T-helper 22 cell (primary cell): ENCODE data around the gene ZNF821.
"Not testable (repeated sequence)": the region's sequence is repeated elsewhere in the genome, so short reads cannot be mapped to it uniquely, and the experiment has no call there.

Experiments
- DNase-seq: peaks from one replicate; pipeline ENCODE4 v3.0.0-alpha.2; 2020; ENCODE audit warnings: low read depth

ZNF821 gene

DNA sequence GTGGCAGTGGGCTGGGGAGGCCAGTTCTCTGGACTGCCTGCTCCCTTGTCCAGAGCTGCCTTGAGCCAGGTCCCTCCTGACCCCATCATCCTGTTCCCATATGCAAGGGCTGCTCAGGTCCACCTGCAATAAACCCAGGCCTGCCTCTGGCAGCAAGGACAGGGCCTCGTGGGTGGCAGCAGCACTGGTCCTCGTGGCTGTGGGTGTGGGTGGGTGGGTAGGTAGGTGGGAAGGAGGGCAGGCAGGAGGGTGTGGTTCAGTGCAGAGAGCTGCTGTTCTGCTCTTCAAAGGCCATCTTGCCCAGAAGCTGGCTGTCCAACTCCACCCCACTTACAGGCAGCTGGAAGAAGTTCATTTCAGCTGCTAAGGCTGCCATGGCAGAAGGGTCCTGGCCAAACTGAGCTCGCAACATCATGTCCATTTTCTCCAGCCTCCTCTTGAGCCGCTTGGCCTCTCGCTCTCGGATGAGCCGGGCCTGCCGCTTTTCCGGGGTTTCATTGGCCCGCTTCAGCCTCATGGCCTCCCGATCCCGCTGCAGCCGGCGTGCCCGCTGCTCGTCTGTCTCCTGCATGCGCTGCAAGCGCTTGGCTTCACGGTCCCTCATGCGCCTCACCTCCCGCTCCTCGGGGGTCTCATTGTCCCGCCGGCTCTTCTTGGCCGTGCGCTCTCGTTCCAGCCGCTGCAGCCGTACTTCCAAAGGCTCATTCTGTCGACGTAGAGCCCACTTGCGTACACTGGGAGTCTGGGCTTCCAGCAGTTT, 24.0 kb downstream of the ZNF821 start:
- DNase-seq, result no peak

DNA sequence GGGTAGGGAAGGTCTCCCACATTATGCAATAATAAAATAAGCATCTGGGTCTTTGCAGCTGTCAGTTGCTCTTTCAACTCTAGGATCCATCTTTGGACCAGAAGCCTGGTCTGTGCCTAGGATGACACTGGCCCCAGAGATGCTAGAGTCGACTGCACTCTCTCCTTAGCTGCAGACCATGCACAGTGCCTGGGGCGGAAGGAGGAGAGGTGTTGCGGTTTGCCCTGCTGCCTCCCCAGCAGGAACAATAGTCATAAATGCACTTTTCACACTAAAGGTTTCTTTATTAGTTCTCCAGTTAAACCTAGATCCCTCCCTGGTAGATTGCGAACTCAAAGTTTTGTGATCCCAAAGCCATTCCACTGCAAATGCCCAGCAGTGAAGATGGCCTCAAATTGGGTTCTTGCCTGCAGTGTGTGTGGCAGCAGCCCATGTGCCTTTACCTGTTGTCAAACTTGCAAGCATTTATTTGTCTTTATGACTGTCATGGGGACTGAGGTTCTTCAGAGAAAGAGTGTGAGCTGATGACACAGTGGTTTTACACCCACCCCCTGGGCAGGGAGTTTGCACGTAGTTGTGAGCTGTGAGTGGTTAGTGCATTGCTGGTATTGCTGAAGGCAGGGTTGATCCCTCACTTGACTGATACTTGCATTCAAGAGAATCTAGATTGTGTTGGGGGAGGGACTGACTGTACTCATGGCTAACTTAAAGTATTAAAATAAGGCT, 27.9 kb downstream of the ZNF821 start:
- no peak for DNase-seq

DNA sequence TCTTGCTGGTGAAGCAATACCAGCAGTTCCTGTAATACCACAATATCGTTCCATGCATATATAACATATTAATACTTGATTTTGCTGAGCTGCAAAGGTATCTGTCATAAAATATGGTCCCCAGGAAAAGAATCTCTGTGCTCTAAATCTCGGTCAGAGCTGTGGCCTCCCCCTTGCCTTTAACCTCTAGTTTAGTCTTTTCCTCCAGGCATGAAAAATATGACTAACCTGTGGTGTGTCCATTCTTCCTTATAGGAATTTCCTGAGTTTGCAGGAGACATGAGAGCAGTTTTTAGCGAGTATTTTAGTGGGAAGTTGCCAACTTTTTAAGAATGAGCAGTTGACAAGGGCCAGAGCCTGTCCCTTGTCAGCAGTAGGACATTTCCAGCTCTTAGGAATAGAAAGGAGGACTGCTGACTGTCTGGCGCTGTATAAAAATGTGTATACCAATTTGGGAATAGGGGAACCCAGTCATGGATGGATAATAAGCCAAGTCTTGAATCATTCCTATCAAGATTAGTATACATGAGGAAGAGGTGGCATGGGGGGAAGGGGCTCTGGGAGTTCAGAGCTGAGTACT, 29.5 kb downstream of the ZNF821 start:
- DNase-seq, result no peak

GRCh38 chr16:71853413-71853812, 30.6 kb downstream of the ZNF821 start:
- no peak for DNase-seq

DNA sequence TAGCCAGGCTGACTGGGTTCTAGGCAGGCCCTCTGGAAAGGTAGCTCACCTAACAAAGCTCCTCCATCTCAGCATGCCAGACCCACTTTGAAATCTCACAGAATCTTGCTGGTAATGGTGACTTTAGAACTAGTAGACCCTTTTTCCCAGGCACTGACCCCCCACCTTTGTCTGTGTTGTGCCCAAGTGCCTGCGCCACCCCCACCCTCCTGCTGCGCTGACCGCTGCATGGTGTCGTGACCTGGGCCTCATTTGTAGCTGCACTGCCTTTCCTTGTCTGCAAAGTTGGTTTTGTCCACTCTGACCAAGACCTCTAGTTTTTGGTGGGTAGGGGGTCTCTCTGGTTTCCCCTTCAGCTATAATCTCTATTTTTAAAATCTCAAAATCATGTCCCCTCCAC, 31.4 kb downstream of the ZNF821 start:
- no peak for DNase-seq

DNA sequence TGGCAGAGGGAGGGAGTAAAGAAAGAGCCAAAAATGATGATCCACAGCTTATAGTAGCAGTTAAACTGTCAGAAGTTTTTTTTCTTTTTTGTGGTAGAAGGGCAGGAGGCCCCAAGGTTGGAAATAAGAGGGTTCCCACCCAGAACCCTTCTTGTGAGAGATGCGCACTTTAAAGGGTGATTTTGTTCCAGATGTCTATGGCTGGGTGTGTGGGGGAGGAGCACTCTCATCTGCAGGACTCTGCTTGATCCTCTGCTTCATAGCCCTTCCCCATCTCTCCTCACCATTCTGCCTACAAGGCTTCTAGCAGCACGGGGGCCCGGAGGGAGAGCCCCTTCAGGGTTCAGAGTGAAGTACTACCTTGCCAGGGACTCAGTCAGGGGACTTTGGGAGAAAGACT, 31.8 kb downstream of the ZNF821 start:
- no peak for DNase-seq

DNA sequence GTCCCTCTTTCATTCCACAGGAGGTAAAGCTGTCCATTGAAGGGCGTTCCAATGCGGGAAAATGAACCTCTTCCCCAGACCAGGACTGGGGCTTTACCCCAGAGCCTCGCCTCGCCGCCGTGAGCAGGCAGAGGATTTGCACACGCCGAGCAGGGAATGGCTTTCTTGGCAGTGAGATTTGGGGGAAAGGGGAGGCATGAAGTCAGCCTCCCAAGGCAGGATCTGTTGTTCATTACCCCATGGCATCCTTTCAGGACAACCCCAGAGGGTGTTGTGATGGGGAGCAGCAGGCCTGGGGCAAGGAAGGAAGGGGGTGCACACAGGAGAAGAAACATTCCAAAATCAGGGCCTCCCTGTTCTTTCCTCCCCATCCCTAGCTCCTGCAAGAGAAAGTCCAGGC, 32.2 kb downstream of the ZNF821 start:
- DNase-seq, result no peak

- DNase-seq, result no peak
Measured at GRCh38 chr16:71848622-71849021, 35.4 kb downstream of the ZNF821 start.

- no peak for DNase-seq
Measured at GRCh38 chr16:71847096-71847495, 36.9 kb downstream of the ZNF821 start.

DNA sequence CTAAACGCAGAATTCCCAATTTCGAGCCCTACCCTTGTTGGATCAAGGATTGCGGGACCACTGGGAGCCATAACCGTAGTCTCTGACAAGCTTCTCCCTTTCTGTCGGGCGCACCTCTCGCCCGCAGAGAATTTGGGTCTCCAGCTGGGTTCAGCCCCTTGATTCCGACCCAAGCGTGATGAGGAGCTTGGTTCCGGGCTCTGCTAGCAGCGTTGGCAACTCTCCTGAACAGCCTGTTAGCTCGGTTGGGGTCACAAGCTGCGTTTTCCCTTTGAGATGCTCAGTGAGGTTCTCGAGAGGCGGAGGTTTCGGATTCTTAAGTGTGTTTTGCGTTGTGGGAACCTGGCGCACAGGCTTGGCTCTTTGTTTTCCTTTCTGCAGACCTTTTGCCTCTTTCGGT, 37.6 kb downstream of the ZNF821 start:
- DNase-seq, result no peak

DNA sequence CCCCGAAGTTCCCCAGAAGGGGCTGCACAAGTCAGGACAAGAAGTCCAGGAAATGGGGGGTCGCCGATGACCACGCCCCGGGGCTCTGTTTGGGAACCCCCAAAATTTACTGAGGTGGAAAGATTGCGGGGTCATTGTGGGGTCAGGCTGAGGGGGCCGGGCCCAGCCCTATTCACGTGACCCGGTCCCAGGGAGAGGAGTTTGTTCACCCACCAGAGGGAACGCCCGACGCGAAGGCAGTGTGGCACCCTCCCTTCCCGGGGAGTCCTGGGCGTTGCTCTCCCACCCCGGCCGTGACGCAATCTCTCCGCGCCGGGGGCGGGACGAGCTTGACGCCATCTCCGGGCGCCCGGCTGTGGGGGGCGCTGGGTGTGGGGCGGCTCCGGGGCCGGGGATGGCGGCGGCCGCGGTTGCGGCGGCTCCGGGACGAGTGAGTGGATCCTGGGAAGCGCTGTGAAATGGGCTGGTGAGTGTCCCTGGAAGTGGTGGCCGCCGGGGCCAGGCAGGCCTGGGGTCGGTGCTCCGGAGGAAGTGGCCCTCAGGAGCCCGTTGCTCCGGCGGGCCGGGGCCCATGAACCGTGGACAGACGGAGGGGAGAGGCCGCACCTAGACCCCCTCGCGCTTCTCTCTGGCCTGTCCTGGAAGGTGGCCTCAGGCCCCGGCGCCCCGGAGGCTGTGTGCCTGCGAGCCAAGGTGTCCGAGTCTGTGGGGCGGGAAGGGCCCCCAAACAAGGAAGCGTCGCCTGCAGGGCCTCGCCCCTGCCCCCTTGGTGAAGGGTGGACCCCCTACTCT, 38.1 kb downstream of the ZNF821 start, which contains the start of gene ATXN1L:
Gene ATXN1L (plus strand): TSS at position 338 of the 792 bp plus-strand sequence. CDS start 3,765 bp downstream, outside the sequence.
- peak; percentile 86 for DNase-seq

- no peak for DNase-seq
Measured at GRCh38 chr16:71843572-71843971, 40.4 kb downstream of the ZNF821 start.

- DNase-seq, result no peak
Measured at GRCh38 chr16:71840052-71840451, 43.9 kb downstream of the ZNF821 start.

GRCh38 chr16:71837150-71837549, 46.8 kb downstream of the ZNF821 start:
- no peak for DNase-seq

DNA sequence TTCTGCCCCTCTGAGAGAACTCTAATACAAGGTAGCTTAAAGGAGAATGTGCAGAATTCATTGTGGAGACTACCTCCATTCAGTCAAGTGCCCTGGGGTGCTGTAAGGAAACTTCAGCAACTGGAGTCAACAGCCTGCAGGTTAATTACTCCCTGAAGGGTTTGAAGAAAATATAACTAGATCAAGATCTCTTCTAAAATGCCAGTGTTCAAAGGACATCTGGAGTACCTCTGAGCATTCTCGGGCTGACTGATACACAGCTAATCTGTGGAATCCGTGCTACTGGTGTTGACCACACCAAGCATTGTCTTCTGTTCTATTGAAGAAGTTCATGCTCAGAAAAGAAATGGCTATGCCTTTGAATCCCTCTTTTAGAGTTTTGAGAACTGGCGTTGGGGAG, 49.7 kb downstream of the ZNF821 start:
- no peak for DNase-seq

DNA sequence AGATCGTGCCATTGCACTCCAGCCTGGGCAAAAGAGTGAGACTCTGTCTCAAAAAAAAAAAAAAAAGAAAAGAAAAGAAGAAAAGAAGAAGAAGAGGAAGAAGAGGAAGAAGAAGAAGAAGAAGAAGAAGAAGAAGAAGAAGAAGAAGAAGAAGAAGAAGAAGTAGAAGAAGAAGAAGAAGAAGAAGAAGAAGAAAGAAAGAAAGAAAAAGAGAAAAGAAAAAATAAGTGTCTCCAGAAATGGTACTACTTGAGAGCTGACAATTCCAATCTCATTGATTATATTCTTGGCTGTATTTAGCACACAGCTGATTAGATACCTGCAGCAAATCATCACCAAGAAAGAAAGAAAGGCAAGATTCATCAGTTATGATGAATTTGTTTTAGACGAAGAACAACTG, 51.9 kb downstream of the ZNF821 start:
- not testable (repeated sequence) for DNase-seq

GRCh38 chr16:71831698-71832097, 52.3 kb downstream of the ZNF821 start:
- not testable (repeated sequence) for DNase-seq

- DNase-seq, result no peak
Measured at GRCh38 chr16:71830359-71830758, 53.6 kb downstream of the ZNF821 start.

DNA sequence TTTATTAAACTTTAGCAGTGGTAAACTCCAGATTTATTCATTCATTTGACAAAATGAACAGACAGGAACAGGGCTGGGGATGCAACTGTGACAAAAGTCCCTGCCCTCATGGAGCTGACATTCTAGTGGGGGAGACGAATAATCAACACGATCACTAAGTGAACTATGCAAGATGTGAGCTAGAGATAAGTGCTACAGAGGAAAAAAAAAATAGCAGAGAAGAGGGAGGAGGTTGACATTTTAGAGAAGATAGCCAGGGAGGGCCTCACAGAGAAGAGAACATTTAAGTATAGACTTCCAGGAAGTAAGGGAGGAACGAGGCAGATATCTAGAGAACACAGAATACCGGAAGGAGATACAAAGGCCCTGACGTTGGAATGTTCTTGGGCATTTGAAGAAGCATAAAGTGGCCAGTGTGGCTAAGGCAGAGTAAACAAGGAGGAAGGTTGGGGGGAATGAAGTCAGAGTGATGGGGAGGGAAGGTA, 57.4 kb downstream of the ZNF821 start:
- DNase-seq, result no peak

DNA sequence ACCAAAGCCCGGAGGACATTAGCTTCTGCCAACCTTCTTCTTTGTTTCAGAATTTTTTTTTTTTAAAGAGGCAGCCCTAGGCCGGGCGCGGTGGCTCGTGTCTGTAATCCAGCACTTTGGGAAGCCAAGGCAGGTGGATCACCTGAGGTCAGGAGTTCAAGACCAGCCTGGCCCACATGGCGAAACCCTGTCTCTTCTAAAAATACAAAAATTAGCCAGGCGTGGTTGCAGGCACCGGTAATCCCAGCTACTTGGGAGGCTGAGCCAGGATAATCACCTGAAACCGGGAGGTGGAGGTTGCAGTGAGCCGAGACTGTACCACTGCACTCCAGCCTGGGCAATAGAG, 66.9 kb downstream of the ZNF821 start:
- DNase-seq, result not testable (repeated sequence)

DNA sequence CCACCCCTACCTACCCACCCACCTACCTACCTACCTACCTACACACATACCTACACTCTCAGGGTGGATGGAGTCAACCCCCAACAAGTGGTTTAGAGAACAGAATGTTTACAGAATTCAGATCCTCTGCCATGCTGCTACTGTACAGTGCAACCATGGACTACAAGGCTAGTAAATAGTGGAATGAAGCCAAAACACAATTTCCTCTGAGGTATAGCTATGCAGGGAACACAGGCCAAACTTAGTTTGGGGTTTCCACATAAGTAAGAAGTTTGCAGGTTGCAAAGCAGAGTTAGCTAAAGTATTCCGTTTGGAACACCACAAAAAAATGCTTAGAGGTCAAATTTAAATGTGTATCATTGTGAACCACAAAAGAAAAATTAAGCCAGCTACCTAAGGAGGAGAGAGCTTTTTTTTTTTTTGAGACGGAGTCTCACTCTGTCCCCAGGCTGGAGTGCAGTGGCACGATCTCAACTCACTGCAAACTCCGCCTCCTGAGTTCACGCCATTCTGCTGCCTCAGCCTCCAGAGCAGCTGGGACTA, 72.7 kb downstream of the ZNF821 start:
- DNase-seq, result no peak

DNA sequence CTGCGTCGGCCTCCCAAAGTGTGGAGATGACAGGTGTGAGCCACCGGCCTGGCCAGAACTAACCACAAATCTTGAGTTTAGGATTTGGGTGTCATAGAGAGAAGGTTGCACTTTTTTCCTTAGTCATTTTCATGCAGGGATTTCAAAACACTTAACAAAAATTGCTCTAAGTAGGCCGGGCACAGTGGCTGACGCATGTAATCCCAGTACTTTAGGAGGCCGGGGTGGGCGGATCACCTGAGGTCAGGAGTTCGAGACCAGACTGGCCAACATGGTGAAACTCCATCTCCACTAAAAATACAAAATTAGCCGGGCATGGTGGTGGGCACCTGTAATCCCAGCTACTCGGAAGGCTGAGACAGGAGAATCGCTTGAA, 73.8 kb downstream of the ZNF821 start:
- DNase-seq, result not testable (repeated sequence)
